ENCODE measurements around the gene B4GALNT3.

The B4GALNT3 gene

GRCh38 chr12:538731-539539, 79.2 kb downstream of the B4GALNT3 start:
- FAIRE-seq (peak; percentile 81), DNase-seq (ENCODE audit: low spot score) (peak; percentile 79)

DNA sequence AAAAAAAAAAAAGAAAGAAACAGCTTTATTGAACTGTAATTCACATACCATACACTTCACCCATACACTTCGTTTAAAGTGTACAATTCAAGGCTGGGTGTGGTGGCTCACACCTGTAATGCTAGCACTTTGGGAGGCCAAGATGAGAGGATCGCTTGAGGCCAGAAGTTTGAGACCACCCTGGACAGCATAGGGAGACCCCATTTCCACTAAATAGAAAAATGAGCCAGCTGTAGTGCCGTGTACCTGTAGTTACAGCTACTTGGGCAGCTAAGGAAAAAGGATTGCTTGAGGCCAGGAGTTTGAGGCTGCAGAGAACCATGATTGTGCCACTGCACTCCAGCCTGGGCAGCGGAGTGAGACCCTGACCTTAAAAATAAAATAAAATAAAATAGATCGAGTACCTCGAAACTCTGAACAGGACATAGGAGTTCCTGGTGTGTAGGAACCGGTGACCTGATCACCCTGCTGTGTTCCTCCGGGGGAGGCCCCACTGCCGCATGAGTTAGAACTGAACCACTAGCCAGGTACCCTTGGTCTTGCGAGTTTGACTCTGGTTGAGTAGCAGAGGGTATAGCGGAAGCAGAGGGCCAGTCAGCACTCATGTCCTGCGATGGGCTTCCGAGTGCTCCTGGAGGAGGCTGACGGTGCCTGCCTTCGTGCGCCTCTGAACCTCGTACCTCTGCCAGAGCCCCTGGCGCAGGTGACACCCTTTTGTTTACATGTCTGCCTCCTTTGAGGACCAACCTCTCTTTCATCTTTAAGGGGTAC, 80.0 kb downstream of the B4GALNT3 start:
- DNase-seq (ENCODE audit: low spot score) (no peak), FAIRE-seq (no peak)

- DNase-seq (ENCODE audit: low spot score) = no peak
- no peak for FAIRE-seq
These were observed 82.1 kb downstream of the B4GALNT3 start for GRCh38 chr12:541676-542324.

DNA sequence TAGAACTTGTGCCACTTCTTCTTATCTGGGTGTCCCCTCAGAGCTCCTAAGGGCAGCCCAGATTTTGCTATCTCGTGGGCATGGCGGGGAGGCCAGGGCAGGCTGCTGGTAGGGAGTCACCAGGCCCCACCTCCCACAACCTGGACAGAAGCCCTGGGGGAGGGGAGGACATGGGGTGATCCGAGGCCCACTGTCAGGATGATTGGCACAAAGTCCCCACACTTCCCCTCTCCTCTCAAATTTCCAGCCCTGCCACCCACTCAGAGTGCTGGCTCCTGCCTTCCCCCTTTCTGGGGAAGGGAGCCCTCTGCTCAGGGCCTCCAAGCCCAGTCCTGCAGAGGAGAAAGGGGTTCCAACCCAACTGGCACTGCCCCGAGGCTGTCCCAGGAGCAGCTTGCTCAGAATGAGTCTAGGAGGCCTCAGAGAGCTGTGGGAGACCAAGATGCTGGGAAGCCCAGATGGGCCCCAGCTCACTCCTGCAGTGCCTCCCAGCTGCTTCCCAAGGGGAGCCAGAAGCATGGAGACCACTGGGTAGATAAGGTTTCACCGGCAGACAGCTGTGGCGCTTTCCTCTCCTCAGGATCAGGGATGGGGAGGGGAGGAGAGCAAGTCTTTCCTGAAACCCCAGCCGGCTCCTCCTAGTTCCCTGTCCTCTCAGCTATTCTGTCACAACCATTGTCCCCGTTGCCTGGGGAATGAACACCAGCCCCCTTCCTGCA, 82.8 kb downstream of the B4GALNT3 start:
- DNase-seq (ENCODE audit: low spot score) = no peak
- no peak for FAIRE-seq

DNA sequence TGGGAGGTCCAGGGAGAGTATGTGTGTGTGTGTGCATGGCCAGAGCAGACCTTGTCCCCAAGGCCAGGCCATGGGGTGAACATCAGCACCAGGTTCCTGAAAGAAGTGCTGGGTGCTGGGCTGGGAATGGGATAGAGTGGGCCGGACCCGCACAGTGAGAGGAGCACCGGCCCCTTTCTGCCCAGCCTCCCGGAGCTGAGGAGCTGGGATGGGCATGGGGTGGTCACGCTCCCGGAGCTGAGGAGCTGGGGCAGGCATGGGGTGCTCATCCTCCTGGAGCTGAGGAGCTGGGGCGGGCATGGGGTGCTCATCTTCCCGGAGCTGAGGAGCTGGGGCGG, 83.3 kb downstream of the B4GALNT3 start:
- DNase-seq (ENCODE audit: low spot score) (no peak), FAIRE-seq (no peak)

GRCh38 chr12:544142-544541, 84.4 kb downstream of the B4GALNT3 start:
- no peak for DNase-seq (ENCODE audit: low spot score)
- FAIRE-seq = no peak

DNA sequence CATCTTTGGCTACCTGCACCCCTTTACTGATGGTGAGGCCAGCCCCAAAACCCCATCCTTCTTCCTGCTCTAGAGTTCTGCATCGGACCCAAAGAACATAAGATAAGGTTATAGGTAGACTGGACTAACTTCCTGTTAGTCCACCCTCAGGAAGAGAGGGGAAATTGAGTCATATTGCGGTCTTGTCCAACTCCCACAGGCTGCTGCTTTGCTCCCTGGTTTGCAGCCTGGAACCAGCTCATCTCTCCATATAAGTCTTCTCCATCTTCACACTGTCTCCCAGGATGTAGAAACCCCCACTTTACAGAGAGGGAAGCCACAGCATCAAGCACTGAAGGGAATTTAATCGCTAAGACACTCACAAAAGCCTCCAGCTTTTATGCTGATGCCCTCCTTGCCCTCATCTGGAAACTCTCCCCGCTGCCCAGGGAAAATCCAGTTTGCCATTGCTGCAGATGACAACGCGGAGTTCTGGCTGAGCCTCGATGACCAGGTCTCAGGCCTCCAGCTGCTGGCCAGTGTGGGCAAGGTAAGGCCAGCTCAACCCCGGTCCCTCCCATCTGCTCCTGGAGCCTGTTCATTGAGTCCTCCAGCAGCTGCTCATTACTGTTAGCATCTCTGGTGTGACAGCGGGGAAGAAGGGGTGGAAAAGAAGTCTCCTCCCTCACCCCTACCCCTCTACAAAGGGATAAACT, 85.3 kb downstream of the B4GALNT3 start:
- no peak for DNase-seq (ENCODE audit: low spot score)
- FAIRE-seq = no peak

DNA sequence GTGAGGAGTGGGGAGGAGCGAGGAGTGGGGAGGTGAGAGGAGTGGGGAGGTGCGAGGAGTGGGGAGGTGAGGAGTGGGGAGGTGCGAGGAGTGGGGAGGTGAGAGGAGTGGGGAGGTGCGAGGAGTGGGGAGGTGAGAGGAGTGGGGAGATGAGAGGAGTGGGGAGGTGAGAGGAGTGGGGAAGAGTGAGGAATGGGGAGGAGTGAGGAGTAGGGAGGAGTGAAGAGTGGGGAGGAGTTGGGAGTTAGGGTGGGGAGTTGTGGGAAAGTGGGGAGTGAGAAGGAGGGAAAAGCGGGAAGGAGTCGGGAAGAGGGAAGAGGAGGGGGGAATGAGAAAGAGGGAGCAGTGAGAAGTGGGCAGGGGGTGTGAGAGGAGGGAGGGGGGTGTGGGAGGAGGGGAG, 86.1 kb downstream of the B4GALNT3 start:
- no peak for FAIRE-seq

DNA sequence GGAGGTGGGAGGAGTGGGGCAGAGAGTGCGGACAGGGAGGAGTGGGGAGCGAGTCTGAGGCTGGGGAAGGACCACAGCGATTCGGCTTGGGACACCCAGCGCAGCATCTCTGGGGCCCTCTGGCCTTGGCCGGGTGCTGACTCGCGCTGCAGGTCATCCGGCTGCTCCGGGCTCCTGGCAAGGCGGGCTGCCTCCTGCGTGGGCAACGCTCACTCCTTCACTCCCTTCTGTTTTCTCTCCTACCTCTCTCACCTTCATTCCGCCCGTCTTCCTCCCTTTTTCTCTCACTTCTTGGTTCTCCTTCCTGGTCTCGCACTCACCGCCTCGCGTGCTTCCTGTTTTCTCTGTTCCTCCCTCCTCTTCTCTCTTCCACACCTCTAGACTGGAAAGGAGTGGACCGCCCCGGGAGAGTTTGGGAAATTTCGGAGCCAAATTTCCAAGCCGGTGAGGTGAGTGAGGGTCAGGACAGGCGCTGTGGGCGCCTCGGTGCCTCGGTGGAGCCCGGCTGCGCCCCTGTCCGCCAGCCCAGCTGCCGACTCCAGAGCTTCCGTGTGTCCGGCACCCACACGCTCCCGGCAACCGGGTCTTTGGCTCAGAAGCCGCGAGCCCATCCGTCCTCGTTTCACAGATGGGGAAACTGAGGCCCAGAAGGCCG, 86.7 kb downstream of the B4GALNT3 start:
- DNase-seq (ENCODE audit: low spot score) (no peak), FAIRE-seq (no peak)

More for the DNA sequence above, 86.1 kb downstream of the B4GALNT3 start:
- no peak for DNase-seq (ENCODE audit: low spot score)

DNA sequence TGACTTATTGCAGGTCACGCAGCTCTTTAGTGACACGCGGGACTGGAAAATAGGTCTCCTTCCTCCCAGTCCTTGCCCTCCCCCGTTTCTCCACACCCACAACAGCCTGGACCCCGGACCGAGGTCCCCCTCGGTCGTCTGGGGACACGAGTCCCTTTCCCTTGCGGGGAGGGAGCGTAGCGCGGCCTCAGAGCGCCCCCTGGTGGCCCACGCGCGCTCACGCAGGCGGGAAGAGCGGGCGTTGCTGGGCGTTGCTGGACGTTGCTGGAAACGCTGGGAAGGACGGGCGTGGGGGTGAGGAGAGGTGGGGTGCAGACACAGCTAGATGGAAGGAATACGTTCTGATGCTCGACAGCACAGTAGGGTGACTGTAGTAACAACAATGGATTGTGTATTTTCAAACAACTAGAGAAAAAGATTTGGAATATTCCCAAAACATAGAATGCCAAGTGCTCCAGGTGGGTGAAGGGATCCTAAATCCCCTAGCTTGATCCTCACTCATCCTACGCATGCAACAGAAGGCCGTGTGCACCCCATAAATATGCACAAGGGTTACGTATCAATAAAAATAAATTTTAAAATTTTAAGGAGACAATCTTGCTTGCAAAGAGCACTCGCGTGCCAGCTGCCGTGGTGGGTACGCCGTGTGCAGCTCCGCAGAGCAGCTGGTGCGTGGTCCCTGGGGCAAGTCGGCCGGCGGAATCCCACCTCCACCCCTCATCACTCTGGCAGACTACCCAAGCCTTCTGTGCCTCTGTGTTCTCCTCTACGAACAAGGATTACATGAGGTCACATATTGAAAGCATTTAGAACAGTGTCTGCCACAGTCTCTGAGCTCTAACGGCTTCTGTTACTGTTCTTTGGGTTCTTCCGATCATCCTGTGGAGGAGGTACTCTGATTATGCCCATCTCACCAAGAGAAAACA, 87.4 kb downstream of the B4GALNT3 start:
- no peak for FAIRE-seq
- peak; percentile 27 for DNase-seq (ENCODE audit: low spot score)

DNA sequence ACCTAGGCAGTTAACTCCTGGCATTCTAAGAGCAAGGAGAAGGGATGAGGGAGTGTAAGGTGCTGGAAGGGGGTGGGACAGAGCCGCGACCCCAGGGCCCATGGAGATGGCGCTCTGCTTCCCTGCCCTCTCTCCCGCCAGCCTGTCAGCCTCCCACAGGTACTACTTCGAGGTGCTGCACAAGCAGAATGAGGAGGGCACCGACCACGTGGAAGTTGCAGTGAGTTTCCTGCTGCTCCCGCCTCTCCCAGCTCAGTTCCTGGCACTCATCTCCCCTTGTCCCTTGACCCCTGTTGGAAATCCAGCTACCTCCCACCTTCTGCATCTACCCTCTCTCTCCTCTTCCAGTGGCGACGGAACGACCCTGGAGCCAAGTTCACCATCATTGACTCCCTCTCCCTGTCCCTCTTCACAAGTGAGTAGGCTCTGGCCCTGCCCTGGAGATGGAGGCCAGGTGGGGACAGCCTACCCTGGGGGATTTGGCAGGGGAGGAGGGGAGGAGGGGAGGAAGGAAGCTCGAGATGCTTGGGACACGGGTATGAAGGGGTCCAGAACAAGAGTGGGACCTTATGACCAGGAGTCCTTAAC, 88.2 kb downstream of the B4GALNT3 start:
- DNase-seq (ENCODE audit: low spot score) = no peak
- no peak for FAIRE-seq

GRCh38 chr12:549476-550082, 89.8 kb downstream of the B4GALNT3 start:
- FAIRE-seq = no peak
- DNase-seq (ENCODE audit: low spot score) = no peak

DNA sequence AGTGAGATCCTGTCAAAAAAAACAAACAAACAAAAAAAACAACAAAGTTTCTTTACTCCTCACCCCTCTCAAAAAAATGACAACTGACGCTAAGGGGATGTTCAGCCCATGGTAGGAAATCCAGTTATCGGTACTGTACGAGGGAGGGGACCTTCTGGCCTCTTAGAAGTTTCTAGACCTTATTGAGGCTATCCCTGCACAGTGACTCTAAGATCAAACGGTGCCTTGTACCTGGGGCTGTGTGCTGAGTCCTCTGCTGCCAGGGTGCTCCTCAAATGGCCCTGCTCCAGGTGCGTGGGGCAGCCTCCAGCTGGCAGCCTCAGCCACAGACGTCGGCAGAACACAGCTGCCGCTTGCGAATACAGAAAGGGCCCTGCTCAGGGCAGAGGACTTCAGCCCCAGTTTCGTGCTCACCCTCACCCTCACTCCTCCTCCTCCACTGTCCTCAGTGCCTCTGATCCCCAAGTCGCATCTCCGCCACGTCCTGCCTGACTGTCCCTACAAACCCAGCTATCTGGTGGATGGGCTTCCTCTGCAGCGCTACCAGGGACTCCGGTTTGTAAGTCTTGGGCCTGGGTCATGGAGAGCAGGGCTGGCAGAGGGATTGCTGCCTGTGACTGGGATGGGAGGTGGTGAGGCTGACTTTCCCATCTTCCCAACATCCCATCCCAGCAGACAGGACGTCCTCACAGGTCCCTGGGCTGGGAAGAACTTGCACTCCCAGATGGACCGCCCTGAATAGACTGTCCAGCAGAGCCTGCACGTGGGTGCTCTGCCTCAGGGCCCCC, 90.9 kb downstream of the B4GALNT3 start:
- no peak for DNase-seq (ENCODE audit: low spot score)
- no peak for FAIRE-seq

DNA sequence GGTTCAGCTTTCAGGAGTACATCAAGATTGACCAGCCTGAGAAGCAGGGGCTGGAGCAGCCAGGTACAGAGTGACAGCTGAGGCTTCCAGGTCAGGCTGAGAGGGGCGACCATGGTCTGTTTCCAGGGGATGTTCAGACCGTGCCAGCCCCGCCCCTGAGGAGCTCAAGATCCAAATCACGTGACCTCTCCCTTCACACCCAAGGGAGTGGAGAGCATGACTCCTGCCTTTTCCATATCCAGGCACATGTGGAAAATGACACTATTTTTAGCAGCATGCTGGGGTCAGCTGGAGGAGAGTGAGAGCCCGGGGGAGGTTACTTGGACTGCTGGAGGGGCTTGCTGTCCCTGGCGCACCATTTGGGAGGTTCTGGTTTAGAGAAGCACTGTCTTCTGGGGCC, 92.7 kb downstream of the B4GALNT3 start:
- FAIRE-seq (no peak), DNase-seq (ENCODE audit: low spot score) (no peak)

- no peak for DNase-seq (ENCODE audit: low spot score)
- FAIRE-seq = no peak
These were observed 93.7 kb downstream of the B4GALNT3 start for GRCh38 chr12:553216-554000.

GRCh38 chr12:554001-554285, 94.2 kb downstream of the B4GALNT3 start:
- FAIRE-seq = no peak
- no peak for DNase-seq (ENCODE audit: low spot score)

DNA sequence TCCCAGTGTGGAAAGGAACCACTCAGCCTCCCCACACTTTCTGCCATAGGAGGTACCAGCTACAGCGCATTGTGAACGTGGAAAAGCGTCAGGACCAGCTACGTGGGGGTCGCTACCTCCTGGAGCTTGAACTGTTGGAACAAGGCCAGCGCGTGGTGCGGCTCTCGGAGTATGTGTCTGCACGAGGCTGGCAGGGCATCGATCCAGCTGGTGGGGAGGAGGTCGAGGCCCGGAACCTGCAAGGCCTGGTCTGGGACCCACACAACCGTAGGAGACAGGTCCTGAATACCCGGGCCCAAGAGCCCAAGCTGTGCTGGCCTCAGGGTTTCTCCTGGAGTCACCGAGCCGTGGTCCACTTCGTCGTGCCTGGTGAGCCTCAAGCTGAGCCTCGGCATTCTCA, 96.8 kb downstream of the B4GALNT3 start:
- no peak for FAIRE-seq

More for the DNA sequence above, 96.8 kb downstream of the B4GALNT3 start:
- no peak for DNase-seq (ENCODE audit: low spot score)

Measured in RCC 7860 (cell line).